Activated CD8-positive, alpha-beta memory T cell treated with anti-CD3 and anti-CD28 coated beads for 24 hours (primary cell): ENCODE data around the gene ARAP1.
A peak's percentile ranks its signal among the peaks of the same experiment; 100 is the strongest.
"Not testable (repeated sequence)": the region's sequence is repeated elsewhere in the genome, so short reads cannot be mapped to it uniquely, and the experiment has no call there.

Experiments
- DNase-seq: peaks from one replicate; pipeline ENCODE4 v3.0.0-alpha.2; 2020

Gene ARAP1

DNA sequence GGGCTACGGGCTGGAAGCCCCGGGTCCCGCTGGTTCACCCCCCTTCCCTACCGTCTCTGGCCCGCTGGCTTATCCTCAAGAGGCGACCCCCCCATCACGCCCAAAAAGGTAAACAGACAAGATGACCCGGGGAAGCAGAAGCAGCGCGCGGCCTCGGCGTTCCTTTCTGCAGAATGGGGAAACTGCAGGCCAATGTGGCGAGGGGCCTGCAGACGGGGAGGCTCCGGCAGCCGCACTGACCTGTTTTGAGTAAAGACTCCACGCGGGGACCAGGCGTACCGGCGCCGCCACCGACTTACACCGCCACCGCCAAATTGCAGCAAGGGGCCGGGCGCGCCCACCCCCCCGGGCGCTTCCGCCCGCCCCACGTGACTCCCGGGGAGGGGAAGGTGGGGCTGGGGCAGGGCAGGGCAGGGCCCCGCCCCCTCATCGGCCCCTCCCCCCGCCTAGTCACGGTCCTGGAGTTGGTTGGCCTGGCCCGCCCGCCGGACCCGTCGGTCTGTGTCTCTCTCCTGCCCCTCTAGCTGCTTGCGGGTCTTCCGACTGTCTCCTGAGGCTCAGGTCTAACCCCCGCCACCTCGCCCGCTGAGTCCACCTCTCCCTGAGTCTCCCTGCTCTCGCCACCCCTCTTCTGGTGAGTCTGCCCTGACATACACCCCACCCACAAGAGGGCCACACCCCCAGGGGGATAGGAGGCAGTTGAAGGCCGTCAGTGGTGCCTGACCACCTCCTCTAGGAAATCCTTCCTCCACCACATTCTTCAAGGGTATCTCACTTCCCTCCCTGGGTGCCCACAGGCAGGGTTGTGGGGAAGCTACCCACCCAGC is at the start of gene ARAP1:
Gene ARAP1 (minus strand): TSS at position 321 of the 827 bp plus-strand sequence. CDS start 25,280 bp downstream, outside the sequence.
- peak; percentile 87 for DNase-seq

GRCh38 chr11:72799441-72799840 is 47.2 kb upstream of the ARAP1 start:
- DNase-seq = no peak

- DNase-seq = no peak
Measured at GRCh38 chr11:72798361-72798760, 46.2 kb upstream of the ARAP1 start.

DNA sequence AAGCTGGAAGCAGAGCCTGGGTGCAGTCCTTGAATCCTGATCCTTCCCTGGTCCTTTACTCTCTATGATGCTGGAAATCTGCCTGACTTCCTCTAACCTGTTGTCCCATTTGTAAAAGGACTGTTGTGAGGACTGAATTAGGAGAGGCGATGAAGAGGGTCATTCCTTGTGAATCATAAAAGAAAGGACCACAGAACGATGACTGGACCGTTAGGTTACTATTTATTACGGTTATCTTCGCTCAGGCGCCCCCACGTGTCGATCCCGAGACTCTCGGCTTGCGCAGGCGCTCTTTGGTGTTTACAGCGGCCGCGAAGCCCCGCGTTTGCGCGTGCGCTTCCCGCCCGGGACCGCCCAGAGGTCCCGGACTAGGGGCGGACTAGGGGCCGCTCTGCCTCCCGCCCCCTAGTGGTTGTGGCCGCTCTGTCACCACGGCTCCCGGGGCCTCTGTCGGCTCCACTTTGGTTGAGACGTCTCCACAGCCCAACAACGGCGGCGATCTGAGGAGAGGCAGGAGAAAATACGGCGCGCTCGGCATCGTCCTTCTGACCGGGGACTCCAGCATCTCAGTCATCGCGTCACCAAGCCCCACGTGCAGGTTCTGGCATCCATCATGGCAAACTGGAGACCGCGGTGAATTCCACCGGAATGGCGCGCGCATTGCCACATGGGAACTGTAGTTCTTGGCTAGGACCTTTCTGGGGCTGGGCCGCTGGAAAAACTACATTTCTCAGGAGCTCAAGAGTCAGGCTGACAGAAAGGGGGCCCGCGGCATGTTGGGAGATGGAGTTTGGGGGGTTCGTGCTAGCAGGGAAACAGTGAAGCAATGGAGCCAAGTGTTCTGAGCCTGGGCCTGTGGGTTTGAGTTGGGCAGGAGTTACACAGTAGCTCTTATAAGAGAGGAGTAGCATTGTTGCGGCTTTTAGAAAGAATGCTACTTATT is 41.5 kb upstream of the ARAP1 start, which contains the start of gene STARD10:
Gene STARD10 (minus strand): TSS at position 623 of the 943 bp plus-strand sequence. CDS start 12,866 bp downstream, outside the sequence.
- DNase-seq = peak; percentile 98

GRCh38 chr11:72793076-72793424 is 40.8 kb upstream of the ARAP1 start:
- DNase-seq = no peak

DNA sequence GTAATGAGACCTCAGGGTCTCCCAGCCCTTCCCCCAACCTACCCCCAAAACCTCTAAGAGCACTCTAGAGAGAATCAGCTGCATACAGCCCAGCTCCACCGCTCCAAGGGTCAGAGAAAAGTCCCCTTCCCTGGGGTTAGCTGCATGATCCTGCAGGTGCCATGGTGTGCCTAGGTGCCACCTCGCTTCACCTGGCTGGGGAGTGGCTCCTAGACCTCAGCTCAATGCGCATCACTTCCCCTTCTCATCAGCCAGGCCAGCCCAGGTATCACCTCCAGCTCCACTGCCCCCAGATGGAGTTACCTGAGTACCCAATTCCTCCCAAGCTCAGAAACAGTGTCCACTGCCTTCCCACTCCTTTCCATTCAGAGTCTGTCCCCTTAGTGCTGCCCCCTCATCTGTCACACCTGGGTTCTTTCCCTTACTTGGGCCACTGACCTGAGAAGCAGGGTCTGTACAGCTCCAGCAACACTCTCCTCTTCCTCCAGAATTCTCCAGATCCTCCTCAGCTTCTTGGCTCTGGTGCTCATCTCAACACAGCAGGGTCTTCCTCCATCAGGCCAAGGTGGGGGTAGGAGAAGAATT is 40.3 kb upstream of the ARAP1 start:
- no peak for DNase-seq

GRCh38 chr11:72791228-72791627 is 39.0 kb upstream of the ARAP1 start:
- not testable (repeated sequence) for DNase-seq

DNA sequence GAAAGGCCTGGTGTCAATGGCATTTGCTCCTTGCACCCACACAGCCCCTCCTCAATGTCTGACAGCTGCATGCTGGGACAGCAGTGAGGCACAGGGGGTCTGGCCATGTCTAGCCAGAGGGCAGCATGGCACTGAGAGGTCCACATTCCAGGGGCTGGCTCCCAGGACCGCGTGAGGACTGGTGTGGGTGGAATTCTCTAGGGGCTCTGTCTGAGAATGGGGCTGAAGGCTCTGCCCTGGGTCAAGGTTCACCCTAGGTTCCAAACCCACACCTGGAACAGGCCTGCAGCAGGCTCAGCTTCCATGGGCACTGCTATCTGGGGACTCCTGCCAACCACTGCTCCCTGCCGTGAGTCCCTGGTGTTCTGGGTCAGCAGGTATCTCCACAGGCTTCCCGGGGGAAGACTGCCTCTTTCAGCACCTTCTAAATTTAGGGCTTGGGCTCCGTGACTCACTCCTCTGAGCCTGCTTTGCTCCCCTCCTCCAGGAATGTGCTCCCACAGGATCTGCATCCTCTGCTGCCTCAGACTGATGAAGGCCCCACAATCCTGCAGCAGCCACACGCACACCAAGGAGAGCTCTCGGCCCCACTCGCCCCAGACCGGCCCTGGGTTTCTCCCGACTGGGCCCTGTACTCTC is 37.4 kb upstream of the ARAP1 start:
- DNase-seq = no peak

DNA sequence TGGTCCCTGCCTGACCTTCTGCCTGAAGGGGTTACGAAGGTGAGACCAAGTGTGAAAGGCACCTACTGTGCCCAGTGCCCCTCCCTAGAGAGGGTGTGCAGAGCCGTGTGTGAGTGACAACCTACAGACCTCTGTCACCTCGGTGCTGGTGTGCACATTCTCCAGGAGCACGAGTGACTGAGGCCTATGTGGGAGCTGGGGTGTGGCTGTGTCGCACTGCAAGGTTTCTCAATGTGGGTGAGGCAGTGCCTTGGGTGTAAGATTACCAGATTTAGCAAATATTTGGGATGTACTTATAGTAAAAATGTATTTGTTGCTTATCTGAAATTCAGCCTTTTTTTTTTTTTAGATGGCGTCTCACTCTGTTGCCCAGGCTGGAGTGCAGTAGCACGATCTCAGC is 36.0 kb upstream of the ARAP1 start:
- DNase-seq = no peak

GRCh38 chr11:72787216-72788104 is 35.3 kb upstream of the ARAP1 start:
- peak; percentile 63 for DNase-seq

GRCh38 chr11:72786305-72787215 is 34.4 kb upstream of the ARAP1 start:
- DNase-seq = no peak

DNA sequence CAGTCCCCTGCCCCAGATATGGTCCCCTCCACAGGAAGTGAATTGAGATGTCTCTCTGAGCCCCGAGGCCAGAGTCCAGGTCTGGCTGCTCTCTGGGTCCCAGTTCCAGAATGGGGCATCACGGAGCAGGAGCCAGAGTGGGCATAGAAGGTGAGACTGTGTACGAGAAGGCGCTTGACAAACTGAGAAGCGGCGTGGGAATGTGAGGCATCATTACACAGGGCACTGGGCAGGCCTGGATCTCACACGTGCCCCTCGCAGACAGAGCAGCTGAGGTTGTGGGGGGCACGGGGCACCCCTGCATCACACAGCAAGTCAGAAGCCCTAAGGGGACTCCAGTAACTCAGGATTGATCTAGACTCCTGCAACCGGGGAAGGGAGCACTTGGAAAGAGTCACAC is 32.5 kb upstream of the ARAP1 start:
- DNase-seq = no peak

DNA sequence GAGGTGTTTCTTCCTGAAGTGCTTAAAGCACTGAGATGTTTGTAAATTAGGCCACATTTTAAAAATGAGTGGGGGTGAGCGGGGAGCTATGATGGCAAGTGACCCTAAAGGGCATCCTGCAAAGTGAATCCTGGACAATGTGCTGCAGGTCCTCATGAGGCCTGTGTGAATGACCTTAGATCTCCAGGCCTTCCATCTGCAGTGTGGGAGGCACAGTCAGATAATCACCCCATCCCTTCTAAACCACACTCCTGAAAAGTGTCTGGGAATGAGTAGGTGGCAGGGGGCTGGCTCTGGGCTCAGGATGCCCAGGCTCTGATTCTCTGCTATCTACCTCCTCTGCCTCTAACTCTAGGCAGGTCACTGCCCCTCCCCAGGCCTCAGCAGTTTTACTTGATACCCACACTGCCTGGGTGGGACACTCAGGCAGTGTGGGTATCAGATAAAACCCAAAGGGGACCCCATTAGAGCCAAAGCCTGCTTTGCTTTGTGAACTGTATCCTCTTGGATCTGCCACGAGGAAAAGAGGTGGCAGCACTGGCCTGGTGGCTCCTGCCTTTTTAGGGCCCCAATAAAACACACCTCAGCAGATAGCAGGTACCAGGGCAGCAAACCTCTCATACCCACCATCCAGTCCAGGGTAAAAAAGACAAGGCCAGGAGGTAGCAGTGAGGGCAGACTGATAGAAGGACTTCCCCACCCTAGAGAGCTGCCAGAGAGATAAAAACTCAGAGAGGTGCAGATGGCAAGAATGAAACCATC is 31.1 kb upstream of the ARAP1 start:
- DNase-seq = no peak

GRCh38 chr11:72782081-72782920 is 30.1 kb upstream of the ARAP1 start:
- DNase-seq = no peak

- DNase-seq = peak; percentile 75
Measured at GRCh38 chr11:72781313-72782080, 29.3 kb upstream of the ARAP1 start.

GRCh38 chr11:72781063-72781312 is 28.8 kb upstream of the ARAP1 start:
- no peak for DNase-seq

DNA sequence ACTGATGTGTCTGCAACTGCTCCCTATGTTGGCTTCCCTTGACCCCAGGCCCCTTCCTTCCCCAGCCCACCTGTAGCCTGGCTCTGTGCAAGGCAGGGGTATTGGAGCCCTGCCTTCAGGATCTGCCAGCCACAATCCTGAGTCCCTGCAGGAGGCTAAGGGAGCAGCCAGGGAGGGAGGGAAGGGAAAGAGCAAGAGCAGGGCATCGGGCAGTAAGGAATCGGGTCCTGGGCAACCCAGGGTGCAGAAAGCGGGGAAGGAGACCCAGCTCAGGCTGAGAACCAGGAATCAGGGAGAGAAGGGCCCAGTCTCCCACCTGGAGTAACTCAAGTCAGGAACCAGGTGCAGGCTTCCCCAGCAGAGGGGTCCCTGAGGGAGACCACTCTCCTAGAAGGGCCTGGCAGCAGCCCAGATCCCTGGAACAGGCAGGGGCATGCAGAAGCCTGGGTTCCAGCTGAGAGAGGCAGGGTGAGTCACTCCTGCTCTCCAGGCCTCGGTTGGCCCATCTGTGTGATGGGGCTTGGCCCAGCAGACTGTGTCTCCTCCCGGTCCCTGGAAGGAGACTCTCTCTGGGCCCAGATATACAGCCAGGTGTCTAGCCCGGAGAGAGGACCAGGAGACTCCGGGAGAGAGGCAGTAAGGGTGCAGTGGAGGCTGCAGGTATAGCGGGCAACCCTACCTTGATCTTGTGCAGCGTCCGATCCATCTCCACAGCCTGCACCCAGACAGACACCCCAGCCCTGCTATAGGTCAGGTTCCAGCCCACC is 28.3 kb upstream of the ARAP1 start:
- DNase-seq = peak; percentile 60
